SU-DHL-6 (cell line): ENCODE measurements around the gene UFM1.

ENCODE experiments used
- CTCF ChIP-seq: fragments of 200-600 bp; sonication (generic); IDR thresholded peaks from one replicate; pipeline ENCODE4 v1.5.1; 2017; ENCODE audit warnings: antibody characterized with exemption, mild to moderate bottlenecking, low read length, moderate library complexity; ENCODE audit not compliant: insufficient read depth, poor library complexity, severe bottlenecking
- EZH2phosphoT487 ChIP-seq: fragments of 200-600 bp; sonication (generic), shearing (Covaris generic); conservative IDR thresholded peaks from 2 replicates; pipeline ENCODE4 v1.6.1; 2018; ENCODE audit warnings: mild to moderate bottlenecking, antibody characterized with exemption, low read length, moderate library complexity, mixed read lengths

DNA sequence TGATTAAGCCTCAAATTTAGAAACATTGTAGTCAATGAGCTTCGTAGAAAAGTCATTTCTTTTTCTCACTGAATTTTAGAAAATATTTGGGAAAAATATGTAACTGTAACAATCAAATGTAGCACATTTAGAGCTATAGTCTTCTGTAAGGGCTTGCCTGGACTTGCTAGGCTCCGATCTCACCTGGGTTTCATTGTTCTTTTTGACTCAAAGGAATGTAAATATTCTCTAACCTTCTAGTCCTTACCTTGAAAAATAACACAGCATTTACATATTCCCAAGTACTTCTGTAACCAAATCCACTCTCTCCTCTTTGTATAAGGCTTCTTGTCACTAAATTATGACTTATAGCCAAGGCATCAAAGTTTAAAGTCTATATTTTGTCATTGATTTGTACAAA is 2.9 kb upstream of the UFM1 start:
- no peak for TF ChIP-seq CTCF
- TF ChIP-seq EZH2phosphoT487 = no peak
